HepG2 (cell line): Measurements from ENCODE around the gene TPRN. TPM values are rescaled to one million over a fixed set of nuclear protein-coding genes. Genes with fewer than 3 reads are reported as not detected.
A peak's percentile ranks its signal among the peaks of the same experiment; 100 is the strongest.

Source experiments
- BCL6 ChIP-seq: IDR thresholded peaks from 2 replicates; pipeline ENCODE4 v1.6.1; 2016; ENCODE audit warnings: missing genetic modification reagents, missing compliant biosample characterization
- CREB1 ChIP-seq, 2 experiments: fragments of 450-650 bp in 1 of 2; IDR thresholded peaks; 2 replicates each; pipeline ENCODE4 v1.6.1; 2016 to 2017; ENCODE audit warnings: control low read depth in 1 of 2, mild to moderate bottlenecking in 1 of 2, missing compliant biosample characterization in 1 of 2, missing genetic modification characterization in 1 of 2
- IRX3 ChIP-seq: sonication (generic); formaldehyde crosslinking; IDR thresholded peaks from 2 replicates; pipeline ENCODE4 v1.8.1; 2023; ENCODE audit warnings: mild to moderate bottlenecking, low read depth, missing genetic modification reagents, borderline replicate concordance
- NCOA2 ChIP-seq: sonication (generic); formaldehyde crosslinking; IDR thresholded peaks from 2 replicates; pipeline ENCODE4 v1.8.0; 2022; ENCODE audit warnings: inconsistent platforms
- POLR2A ChIP-seq, 2 experiments: IDR thresholded peaks; 2 replicates each; pipeline ENCODE4 v1.6.1; 2011; ENCODE audit warnings: low read depth in 2 of 2, low read length in 2 of 2, mild to moderate bottlenecking in 1 of 2, moderate library complexity in 1 of 2; ENCODE audit not compliant: insufficient read depth in 1 of 2
- RFXAP ChIP-seq: sonication (generic); formaldehyde crosslinking; IDR thresholded peaks from 2 replicates; pipeline ENCODE4 v1.4.0; 2020; ENCODE audit warnings: missing genetic modification reagents, borderline replicate concordance
- TBP ChIP-seq: sonication (generic); formaldehyde crosslinking; IDR thresholded peaks from 2 replicates; pipeline ENCODE4 v1.5.0; 2020; ENCODE audit warnings: missing genetic modification reagents
- TRIM24 ChIP-seq: sonication (generic); formaldehyde crosslinking; IDR thresholded peaks from 2 replicates; pipeline ENCODE4 v1.8.0; 2022; ENCODE audit warnings: mild to moderate bottlenecking, missing genetic modification reagents
- ZNF10 ChIP-seq: sonication (generic); formaldehyde crosslinking; IDR thresholded peaks from 2 replicates; pipeline ENCODE4 v1.4.0; 2020; ENCODE audit warnings: mild to moderate bottlenecking, low read depth, missing genetic modification reagents, borderline replicate concordance
- ZNF124 ChIP-seq: sonication (generic); formaldehyde crosslinking; IDR thresholded peaks from 2 replicates; pipeline ENCODE4 v1.4.0; 2020; ENCODE audit warnings: missing genetic modification reagents
- ZNF143 ChIP-seq: sonication (generic); formaldehyde crosslinking; IDR thresholded peaks from 2 replicates; pipeline ENCODE4 v1.4.0; 2020; ENCODE audit warnings: missing genetic modification reagents
- ZNF501 ChIP-seq: sonication (generic); formaldehyde crosslinking; IDR thresholded peaks from 2 replicates; pipeline ENCODE4 v1.5.1; 2020; ENCODE audit warnings: mild to moderate bottlenecking, moderate library complexity, missing genetic modification reagents
- ZNF768 ChIP-seq: sonication (generic); formaldehyde crosslinking; IDR thresholded peaks from 2 replicates; pipeline ENCODE4 v1.4.0; 2020; ENCODE audit warnings: missing genetic modification reagents
- polyA plus RNA-seq, 8 experiments: library from polyadenylated mRNA; depleted of rRNA in 3 of 8; stranded (reverse) in 7 of 8; unstranded in 1 of 8; fragments of >200 nt; fragmentation: Illumina TruSeq in 4 of 8; extraction: Trizol in 4 of 8; gene quantifications; 2 replicates each; pipeline versions ENCODE4 v1.2.1 to v1.2.3, GENCODE V29; 2011 to 2016; ENCODE audit warnings: low read depth in 4 of 8, missing spikeins in 1 of 8, mixed read lengths in 1 of 8; ENCODE audit not compliant: insufficient read depth in 1 of 8
- total RNA-seq, 5 experiments: library from RNA; depleted of rRNA; stranded (reverse); fragments of >200 nt; fragmentation: Illumina TruSeq; extraction: Trizol; gene quantifications; 2 replicates each; pipeline ENCODE4 v1.2.3, GENCODE V29; 2016; ENCODE audit warnings: low read depth in 1 of 5
- TF ChIP-seq, protein P1 (sequence below): sonication (generic); formaldehyde crosslinking; IDR thresholded peaks from 2 replicates; pipeline ENCODE4 v1.4.0; 2020; ENCODE audit warnings: missing genetic modification reagents
- TF ChIP-seq, protein P2 (sequence below): IDR thresholded peaks from 2 replicates; pipeline ENCODE4 v1.6.1; 2016; ENCODE audit warnings: low read depth, borderline replicate concordance
- TF ChIP-seq, protein P3 (sequence below): sonication (generic); formaldehyde crosslinking; IDR thresholded peaks from 2 replicates; pipeline ENCODE4 v1.4.0; 2020; ENCODE audit warnings: missing genetic modification reagents, borderline replicate concordance
- TF ChIP-seq, protein P4 (sequence below): sonication (generic); formaldehyde crosslinking; IDR thresholded peaks from 2 replicates; pipeline ENCODE4 v1.8.0; 2022; ENCODE audit warnings: missing genetic modification reagents, mild to moderate bottlenecking, inconsistent platforms, borderline replicate concordance
- TF ChIP-seq, protein P5 (sequence below): sonication (generic); formaldehyde crosslinking; IDR thresholded peaks from 2 replicates; pipeline ENCODE4 v1.5.0; 2020; ENCODE audit warnings: mild to moderate bottlenecking, low read depth, missing genetic modification reagents, borderline replicate concordance

Gene TPRN
- total and polyA plus RNA-seq, 2 of the 13 experiments (the other 11 are each of a cell fraction or from before 2014, with no cell fraction given) = 10.1 to 19.2 TPM

DNA sequence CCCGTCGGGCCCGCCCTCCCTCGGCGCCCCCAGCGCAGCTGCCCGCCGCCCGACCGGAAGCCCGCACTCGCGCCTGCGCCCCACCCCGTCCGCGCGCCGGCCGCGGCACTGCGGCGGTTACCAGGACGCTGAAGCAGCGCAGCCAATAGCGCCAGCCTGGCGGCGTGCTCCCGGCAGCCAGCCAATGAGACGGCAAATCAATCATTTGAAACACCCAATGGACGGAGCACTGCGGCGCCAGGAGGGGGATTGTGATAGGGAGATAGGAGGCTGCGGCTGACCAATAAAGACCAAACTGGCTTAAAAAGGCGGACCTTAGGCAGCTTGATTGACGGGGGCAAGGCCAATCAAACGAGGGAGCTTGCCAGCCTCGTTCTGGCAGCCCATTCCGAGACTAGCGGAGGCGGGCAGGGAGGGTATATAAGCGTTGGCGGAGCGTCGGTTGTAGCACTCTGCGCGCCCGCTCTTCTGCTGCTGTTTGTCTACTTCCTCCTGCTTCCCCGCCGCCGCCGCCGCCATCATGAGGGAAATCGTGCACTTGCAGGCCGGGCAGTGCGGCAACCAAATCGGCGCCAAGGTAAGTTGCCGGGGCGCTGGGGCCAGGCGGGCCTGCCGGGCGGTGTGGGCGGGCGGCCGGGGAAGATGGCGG is 40.4 kb upstream of the TPRN start, which contains the start of gene TUBB4B (continued):
- peak; percentile 76; the same call in 1 of the 2 replicates for TF ChIP-seq ZNF124 (CRISPR knock-in tag)
- TF ChIP-seq, protein P1, sequence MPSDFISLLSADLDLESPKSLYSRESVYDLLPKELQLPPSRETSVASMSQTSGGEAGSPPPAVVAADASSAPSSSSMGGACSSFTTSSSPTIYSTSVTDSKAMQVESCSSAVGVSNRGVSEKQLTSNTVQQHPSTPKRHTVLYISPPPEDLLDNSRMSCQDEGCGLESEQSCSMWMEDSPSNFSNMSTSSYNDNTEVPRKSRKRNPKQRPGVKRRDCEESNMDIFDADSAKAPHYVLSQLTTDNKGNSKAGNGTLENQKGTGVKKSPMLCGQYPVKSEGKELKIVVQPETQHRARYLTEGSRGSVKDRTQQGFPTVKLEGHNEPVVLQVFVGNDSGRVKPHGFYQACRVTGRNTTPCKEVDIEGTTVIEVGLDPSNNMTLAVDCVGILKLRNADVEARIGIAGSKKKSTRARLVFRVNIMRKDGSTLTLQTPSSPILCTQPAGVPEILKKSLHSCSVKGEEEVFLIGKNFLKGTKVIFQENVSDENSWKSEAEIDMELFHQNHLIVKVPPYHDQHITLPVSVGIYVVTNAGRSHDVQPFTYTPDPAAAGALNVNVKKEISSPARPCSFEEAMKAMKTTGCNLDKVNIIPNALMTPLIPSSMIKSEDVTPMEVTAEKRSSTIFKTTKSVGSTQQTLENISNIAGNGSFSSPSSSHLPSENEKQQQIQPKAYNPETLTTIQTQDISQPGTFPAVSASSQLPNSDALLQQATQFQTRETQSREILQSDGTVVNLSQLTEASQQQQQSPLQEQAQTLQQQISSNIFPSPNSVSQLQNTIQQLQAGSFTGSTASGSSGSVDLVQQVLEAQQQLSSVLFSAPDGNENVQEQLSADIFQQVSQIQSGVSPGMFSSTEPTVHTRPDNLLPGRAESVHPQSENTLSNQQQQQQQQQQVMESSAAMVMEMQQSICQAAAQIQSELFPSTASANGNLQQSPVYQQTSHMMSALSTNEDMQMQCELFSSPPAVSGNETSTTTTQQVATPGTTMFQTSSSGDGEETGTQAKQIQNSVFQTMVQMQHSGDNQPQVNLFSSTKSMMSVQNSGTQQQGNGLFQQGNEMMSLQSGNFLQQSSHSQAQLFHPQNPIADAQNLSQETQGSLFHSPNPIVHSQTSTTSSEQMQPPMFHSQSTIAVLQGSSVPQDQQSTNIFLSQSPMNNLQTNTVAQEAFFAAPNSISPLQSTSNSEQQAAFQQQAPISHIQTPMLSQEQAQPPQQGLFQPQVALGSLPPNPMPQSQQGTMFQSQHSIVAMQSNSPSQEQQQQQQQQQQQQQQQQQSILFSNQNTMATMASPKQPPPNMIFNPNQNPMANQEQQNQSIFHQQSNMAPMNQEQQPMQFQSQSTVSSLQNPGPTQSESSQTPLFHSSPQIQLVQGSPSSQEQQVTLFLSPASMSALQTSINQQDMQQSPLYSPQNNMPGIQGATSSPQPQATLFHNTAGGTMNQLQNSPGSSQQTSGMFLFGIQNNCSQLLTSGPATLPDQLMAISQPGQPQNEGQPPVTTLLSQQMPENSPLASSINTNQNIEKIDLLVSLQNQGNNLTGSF (CRISPR knock-in tag) = peak; percentile 23; the same call in 1 of the 2 replicates
- TF ChIP-seq TRIM24 (CRISPR knock-in tag) = no peak
- peak; percentile 81 for TF ChIP-seq CREB1 (IDR thresholded peaks at IDR 0.05)
- no peak for TF ChIP-seq CREB1 (CRISPR knock-in tag; IDR thresholded peaks at IDR 0.05)
- TF ChIP-seq, protein P2, sequence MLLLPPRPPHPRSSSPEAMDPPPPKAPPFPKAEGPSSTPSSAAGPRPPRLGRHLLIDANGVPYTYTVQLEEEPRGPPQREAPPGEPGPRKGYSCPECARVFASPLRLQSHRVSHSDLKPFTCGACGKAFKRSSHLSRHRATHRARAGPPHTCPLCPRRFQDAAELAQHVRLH (CRISPR knock-in tag) = 0 out of 2 replicates have a peak, but pooled peaks have one; percentile 54
- no peak for TF ChIP-seq ZNF501
- TF ChIP-seq, protein P3, sequence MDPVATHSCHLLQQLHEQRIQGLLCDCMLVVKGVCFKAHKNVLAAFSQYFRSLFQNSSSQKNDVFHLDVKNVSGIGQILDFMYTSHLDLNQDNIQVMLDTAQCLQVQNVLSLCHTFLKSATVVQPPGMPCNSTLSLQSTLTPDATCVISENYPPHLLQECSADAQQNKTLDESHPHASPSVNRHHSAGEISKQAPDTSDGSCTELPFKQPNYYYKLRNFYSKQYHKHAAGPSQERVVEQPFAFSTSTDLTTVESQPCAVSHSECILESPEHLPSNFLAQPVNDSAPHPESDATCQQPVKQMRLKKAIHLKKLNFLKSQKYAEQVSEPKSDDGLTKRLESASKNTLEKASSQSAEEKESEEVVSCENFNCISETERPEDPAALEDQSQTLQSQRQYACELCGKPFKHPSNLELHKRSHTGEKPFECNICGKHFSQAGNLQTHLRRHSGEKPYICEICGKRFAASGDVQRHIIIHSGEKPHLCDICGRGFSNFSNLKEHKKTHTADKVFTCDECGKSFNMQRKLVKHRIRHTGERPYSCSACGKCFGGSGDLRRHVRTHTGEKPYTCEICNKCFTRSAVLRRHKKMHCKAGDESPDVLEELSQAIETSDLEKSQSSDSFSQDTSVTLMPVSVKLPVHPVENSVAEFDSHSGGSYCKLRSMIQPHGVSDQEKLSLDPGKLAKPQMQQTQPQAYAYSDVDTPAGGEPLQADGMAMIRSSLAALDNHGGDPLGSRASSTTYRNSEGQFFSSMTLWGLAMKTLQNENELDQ (CRISPR knock-in tag) = peak; percentile 84; the same call in 1 of the 2 replicates
- TF ChIP-seq, protein P4, sequence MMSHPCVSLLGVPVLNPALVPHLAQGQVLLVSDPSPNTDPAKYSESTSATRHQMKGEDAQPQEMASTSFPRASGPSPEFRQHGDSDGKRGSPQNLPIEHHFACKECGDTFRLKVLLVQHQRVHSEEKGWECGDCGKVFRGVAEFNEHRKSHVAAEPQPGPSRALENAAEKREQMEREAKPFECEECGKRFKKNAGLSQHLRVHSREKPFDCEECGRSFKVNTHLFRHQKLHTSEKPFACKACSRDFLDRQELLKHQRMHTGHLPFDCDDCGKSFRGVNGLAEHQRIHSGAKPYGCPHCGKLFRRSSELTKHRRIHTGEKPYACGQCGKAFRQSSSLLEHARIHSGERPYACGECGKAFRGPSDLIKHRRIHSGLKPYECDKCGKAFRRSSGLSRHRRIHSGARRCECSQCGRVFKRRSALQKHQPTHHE (CRISPR knock-in tag) = 0 out of 2 replicates have a peak, but pooled peaks have one; percentile 17
- TF ChIP-seq ZNF143 (CRISPR knock-in tag) = peak; percentile 4; the same call in 1 of the 2 replicates
- no peak for TF ChIP-seq ZNF10 (CRISPR knock-in tag)
- TF ChIP-seq TBP (CRISPR knock-in tag) = 0 out of 2 replicates have a peak, but pooled peaks have one; percentile 53
- peak; percentile 64; the same call in 1 of the 2 replicates for TF ChIP-seq ZNF768 (CRISPR knock-in tag)
- peak in 1 of 2 experiments; percentile 99; a peak in 2 of 4 replicates for TF ChIP-seq POLR2A (IDR thresholded peaks at IDR 0.05; ENCODE audit: insufficient read depth in 1 of 2, low read depth in 2 of 2, low read length in 2 of 2)
- peak; percentile 68; the same call in 1 of the 2 replicates for TF ChIP-seq NCOA2 (CRISPR knock-in tag)
- TF ChIP-seq, protein P5, sequence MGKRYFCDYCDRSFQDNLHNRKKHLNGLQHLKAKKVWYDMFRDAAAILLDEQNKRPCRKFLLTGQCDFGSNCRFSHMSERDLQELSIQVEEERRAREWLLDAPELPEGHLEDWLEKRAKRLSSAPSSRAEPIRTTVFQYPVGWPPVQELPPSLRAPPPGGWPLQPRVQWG = no peak
- peak; percentile 88; the same call in 1 of the 2 replicates for TF ChIP-seq IRX3 (CRISPR knock-in tag)
- peak; percentile 43; the same call in 1 of the 2 replicates for TF ChIP-seq BCL6
- peak; percentile 85; the same call in 1 of the 2 replicates for TF ChIP-seq RFXAP
